T-helper 2 cell (primary cell): ENCODE measurements around the gene TAF8.
A peak's percentile ranks its signal among the peaks of the same experiment; 100 is the strongest.
"Not testable (repeated sequence)": the region's sequence is repeated elsewhere in the genome, so short reads cannot be mapped to it uniquely, and the experiment has no call there.

Experiments used
- DNase-seq, 5 experiments: peaks; one replicate each; pipeline versions ENCODE4 v3.0.0 to v3.0.0-alpha.2; 2012 to 2022
- total RNA-seq, 2 donors: gene quantifications; one replicate each; lab custom pipeline; 2026; lab: John Stamatoyannopoulos, UW

Gene TAF8
- total RNA-seq, result 35.5 to 60.5 reads per million in 2 donors

- DNase-seq, result peak; percentile 76 to 95 (median 84)
These were observed at the start of gene TAF8 for GRCh38 chr6:42050297-42051267. TSS of gene TAF8 (plus strand) at chr6:42050524. CDS start at chr6:42050542, 18 bp downstream.

GRCh38 chr6:42001506-42001905 lies 48.8 kb upstream of the TAF8 start:
- no peak for DNase-seq

- DNase-seq, result not testable (repeated sequence)
These were observed 46.7 kb upstream of the TAF8 start for GRCh38 chr6:42003658-42004057.

GRCh38 chr6:42007286-42008137 lies 42.8 kb upstream of the TAF8 start:
- peak in 1 of 5 experiments; percentile 18 for DNase-seq

GRCh38 chr6:42008138-42008528 lies 42.2 kb upstream of the TAF8 start:
- not testable (repeated sequence) for DNase-seq

GRCh38 chr6:42009844-42010184 lies 40.5 kb upstream of the TAF8 start:
- DNase-seq, result no peak

GRCh38 chr6:42010185-42010891 lies 40.0 kb upstream of the TAF8 start:
- DNase-seq, result peak in 1 of 5 experiments; percentile 36

GRCh38 chr6:42010909-42011308 lies 39.4 kb upstream of the TAF8 start:
- no peak for DNase-seq

GRCh38 chr6:42012501-42013133 lies 37.7 kb upstream of the TAF8 start:
- no peak for DNase-seq

- DNase-seq, result peak in 1 of 5 experiments; percentile 55
These were observed 37.2 kb upstream of the TAF8 start for GRCh38 chr6:42013134-42013516.

GRCh38 chr6:42017021-42017643 lies 33.2 kb upstream of the TAF8 start:
- DNase-seq, result peak in 1 of 5 experiments; percentile 73

GRCh38 chr6:42020967-42021366 lies 29.4 kb upstream of the TAF8 start:
- DNase-seq, result peak in 1 of 5 experiments; percentile 66

GRCh38 chr6:42021847-42022754 lies 28.2 kb upstream of the TAF8 start:
- peak; percentile 20 to 94 (median 56) for DNase-seq

GRCh38 chr6:42022755-42023384 lies 27.5 kb upstream of the TAF8 start:
- peak in 1 of 5 experiments; percentile 40 for DNase-seq

- DNase-seq, result no peak
These were observed 25.1 kb upstream of the TAF8 start for GRCh38 chr6:42025066-42025844.

GRCh38 chr6:42025845-42026243 lies 24.5 kb upstream of the TAF8 start:
- DNase-seq, result no peak

- DNase-seq, result no peak
These were observed 23.8 kb upstream of the TAF8 start for GRCh38 chr6:42026540-42026939.

- no peak for DNase-seq
These were observed 21.9 kb upstream of the TAF8 start for GRCh38 chr6:42028234-42029061.
